H1 (cell line): ENCODE measurements around the gene SERPINB1. TPM values are rescaled to one million over a fixed set of nuclear protein-coding genes. Genes with fewer than 3 reads are reported as not detected.

Source experiments
- CREB1 ChIP-seq: IDR thresholded peaks from 2 replicates; pipeline ENCODE4 v1.6.1; 2012; ENCODE audit warnings: inconsistent platforms
- EZH2 ChIP-seq: fragments of 200-600 bp; sonication (generic); IDR thresholded peaks from 2 replicates; pipeline ENCODE4 v1.7.1; 2012; ENCODE audit warnings: low read depth, mild to moderate bottlenecking, moderate library complexity, low read length, inconsistent platforms; ENCODE audit not compliant: severe bottlenecking
- RFX5 ChIP-seq: IDR thresholded peaks from 2 replicates; pipeline ENCODE4 v1.6.1; 2011; ENCODE audit warnings: low read depth, low read length, improper control_type of control experiment, borderline replicate concordance
- RXRA ChIP-seq: IDR thresholded peaks from 2 replicates; pipeline ENCODE4 v1.6.1; 2011; ENCODE audit warnings: low read depth, mild to moderate bottlenecking, low read length, moderate library complexity; ENCODE audit not compliant: insufficient read depth
- YY1 ChIP-seq: IDR thresholded peaks from 2 replicates; pipeline ENCODE4 v1.6.1; 2011; ENCODE audit warnings: low read depth, mild to moderate bottlenecking, low read length
- polyA plus RNA-seq, 7 experiments: library from polyadenylated mRNA; depleted of rRNA in 3 of 7; stranded (reverse) in 5 of 7; unstranded in 2 of 7; fragments of >200 nt in 5 of 7; fragments of 200-250 nt in 2 of 7; gene quantifications; 1 replicate in 5 of 7; 2 replicates in 1 of 7; 4 replicates in 1 of 7; pipeline versions ENCODE4 v1.2.1 to v1.2.3, GENCODE V29; 2011 to 2013; ENCODE audit warnings: missing spikeins in 2 of 7, mixed read lengths in 2 of 7
- total RNA-seq: library from RNA; stranded (reverse); fragmentation: NEBNext Ultra II Directional; extraction: Animal tissue kit (Norgen Biotek cat#: 25700); gene quantifications from 2 replicates; pipeline ENCODE4 v1.2.1, GENCODE V29; 2021

The SERPINB1 gene
- total and polyA plus RNA-seq, 2 of the 8 experiments (the other 6 are each of a cell fraction or from before 2014, with no cell fraction given): 8.1 to 17.3 TPM

GRCh38 chr6:2868637-2869036 lies 27.0 kb upstream of the SERPINB1 start (continued):
- no peak for TF ChIP-seq YY1
- no peak for TF ChIP-seq CREB1
- no peak for TF ChIP-seq RFX5
- TF ChIP-seq RXRA: no peak
- TF ChIP-seq EZH2: no peak
- TF ChIP-seq, all 59 proteins: peak for 0
